Measurements from ENCODE around the gene ZNF205. TPM values are rescaled to one million over a fixed set of nuclear protein-coding genes. Genes with fewer than 3 reads are reported as not detected.

The ZNF205 gene
- total and polyA plus RNA-seq, 2 experiments from 2014 or later: 16.6 to 29.1 TPM

DNA sequence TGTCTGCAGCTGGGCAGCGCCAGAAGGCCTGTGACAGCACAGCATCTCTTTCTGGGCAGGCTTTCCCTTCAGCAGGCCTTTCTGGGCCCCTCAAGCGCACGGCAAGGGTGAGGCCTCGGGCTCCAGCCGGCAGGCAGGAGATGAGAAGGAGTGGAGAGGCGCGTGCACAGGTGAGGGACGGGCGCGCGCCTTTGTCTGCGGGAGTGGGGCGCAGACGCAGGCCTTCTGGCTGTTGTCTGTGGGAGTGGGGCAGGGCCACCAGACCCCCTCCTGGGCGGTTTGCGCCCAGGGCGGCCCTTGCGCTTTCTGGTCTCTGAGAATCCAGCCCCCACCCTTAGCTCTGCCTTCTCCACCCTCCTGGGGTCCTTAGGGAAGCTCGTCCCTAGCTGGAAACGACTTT, 6.5 kb downstream of the ZNF205 start:
- Mint-ChIP-seq H3K36me3 (ENCODE audit: low read depth) (peaks cover 36% of the 10 kb centered on the region), H3K9me3 (peaks cover 2% of the 10 kb centered on the region; the same call in 1 of the 3 replicates), H3K4me1 (peaks cover 11% of the 10 kb centered on the region), H3K4me3 (no peak overlapping the region), H3K27me3 (ENCODE audit: insufficient read depth, low read depth, poor library complexity) (peaks cover 7% of the 10 kb centered on the region), H3K27ac (no peak overlapping the region)
- ATAC-seq (no peak), DNase-seq (ENCODE audit: low spot score) (no peak)
- H3K27me3 ChIP-seq (ENCODE audit: insufficient read depth): no peaks in the 10 kb centered on the region
- H4K20me1 ChIP-seq (replicated peaks; ENCODE audit: insufficient read depth): peaks cover 4% of the 10 kb centered on the region; the same call in 1 of the 2 replicates
- H3K9me2 ChIP-seq (ENCODE audit: insufficient read depth): no peaks in the 10 kb centered on the region
- TF ChIP-seq, protein P1, sequence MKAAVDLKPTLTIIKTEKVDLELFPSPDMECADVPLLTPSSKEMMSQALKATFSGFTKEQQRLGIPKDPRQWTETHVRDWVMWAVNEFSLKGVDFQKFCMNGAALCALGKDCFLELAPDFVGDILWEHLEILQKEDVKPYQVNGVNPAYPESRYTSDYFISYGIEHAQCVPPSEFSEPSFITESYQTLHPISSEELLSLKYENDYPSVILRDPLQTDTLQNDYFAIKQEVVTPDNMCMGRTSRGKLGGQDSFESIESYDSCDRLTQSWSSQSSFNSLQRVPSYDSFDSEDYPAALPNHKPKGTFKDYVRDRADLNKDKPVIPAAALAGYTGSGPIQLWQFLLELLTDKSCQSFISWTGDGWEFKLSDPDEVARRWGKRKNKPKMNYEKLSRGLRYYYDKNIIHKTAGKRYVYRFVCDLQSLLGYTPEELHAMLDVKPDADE (IDR thresholded peaks at IDR 0.05): no peak
- TF ChIP-seq, protein P2, sequence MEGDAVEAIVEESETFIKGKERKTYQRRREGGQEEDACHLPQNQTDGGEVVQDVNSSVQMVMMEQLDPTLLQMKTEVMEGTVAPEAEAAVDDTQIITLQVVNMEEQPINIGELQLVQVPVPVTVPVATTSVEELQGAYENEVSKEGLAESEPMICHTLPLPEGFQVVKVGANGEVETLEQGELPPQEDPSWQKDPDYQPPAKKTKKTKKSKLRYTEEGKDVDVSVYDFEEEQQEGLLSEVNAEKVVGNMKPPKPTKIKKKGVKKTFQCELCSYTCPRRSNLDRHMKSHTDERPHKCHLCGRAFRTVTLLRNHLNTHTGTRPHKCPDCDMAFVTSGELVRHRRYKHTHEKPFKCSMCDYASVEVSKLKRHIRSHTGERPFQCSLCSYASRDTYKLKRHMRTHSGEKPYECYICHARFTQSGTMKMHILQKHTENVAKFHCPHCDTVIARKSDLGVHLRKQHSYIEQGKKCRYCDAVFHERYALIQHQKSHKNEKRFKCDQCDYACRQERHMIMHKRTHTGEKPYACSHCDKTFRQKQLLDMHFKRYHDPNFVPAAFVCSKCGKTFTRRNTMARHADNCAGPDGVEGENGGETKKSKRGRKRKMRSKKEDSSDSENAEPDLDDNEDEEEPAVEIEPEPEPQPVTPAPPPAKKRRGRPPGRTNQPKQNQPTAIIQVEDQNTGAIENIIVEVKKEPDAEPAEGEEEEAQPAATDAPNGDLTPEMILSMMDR (conservative IDR thresholded peaks at IDR 0.05; ENCODE audit: low read depth in 2 of 2): no peak
- TF ChIP-seq STAT1 (IDR thresholded peaks at IDR 0.05; ENCODE audit: unreplicated experiment): no peak
- TF ChIP-seq NANOG (IDR thresholded peaks at IDR 0.05; ENCODE audit: borderline replicate concordance): no peak
- TF ChIP-seq ZNF331 (CRISPR knock-in tag; IDR thresholded peaks at IDR 0.05; ENCODE audit: low read depth): no peak
- no peak for TF ChIP-seq EZH2 (IDR thresholded peaks at IDR 0.05; ENCODE audit: low read depth, unreplicated experiment)
- TF ChIP-seq EZH2phosphoT487 (IDR thresholded peaks at IDR 0.05; ENCODE audit: unreplicated experiment): no peak
- TF ChIP-seq CREB1 (CRISPR knock-in tag; IDR thresholded peaks at IDR 0.05; ENCODE audit: low read depth): no peak
- no peak for TF ChIP-seq POLR2AphosphoS5 (IDR thresholded peaks at IDR 0.05; ENCODE audit: low read depth)
- H3K36me3 ChIP-seq (ENCODE audit: insufficient read depth): peaks cover 9% of the 10 kb centered on the region; the same call in 1 of the 2 replicates
- H3K4me3 ChIP-seq: no peak overlapping the region
- H3K79me2 ChIP-seq (replicated peaks; ENCODE audit: insufficient read depth): peaks cover 8% of the 10 kb centered on the region; the same call in 1 of the 2 replicates
- H2AFZ ChIP-seq: no peak overlapping the region
- H3K4me2 ChIP-seq: no peak overlapping the region
- H3K4me1 ChIP-seq (ENCODE audit: insufficient read depth): peaks cover 4% of the 10 kb centered on the region; the same call in 1 of the 2 replicates
- no peak overlapping the region for H3K27ac ChIP-seq (ENCODE audit: low read depth)
- H3F3A ChIP-seq (replicated peaks; ENCODE audit: low read depth): peaks cover 13% of the 10 kb centered on the region

- Mint-ChIP-seq H3K27me3 (ENCODE audit: insufficient read depth, low read depth, poor library complexity) (peaks cover 6% of the 10 kb centered on the region), H3K36me3 (ENCODE audit: low read depth) (peaks cover 36% of the 10 kb centered on the region), H3K9me3 (peaks cover 2% of the 10 kb centered on the region; the same call in 1 of the 3 replicates), H3K27ac (no peak overlapping the region), H3K4me1 (peaks cover 11% of the 10 kb centered on the region), H3K4me3 (no peak overlapping the region)
- DNase-seq (ENCODE audit: low spot score) (no peak), ATAC-seq (no peak)
- no peak overlapping the region for H3K27ac ChIP-seq (ENCODE audit: low read depth)
- H3K27me3 ChIP-seq (ENCODE audit: insufficient read depth): no peaks in the 10 kb centered on the region
- H3F3A ChIP-seq (replicated peaks; ENCODE audit: low read depth): peaks cover 14% of the 10 kb centered on the region
- H3K4me1 ChIP-seq (ENCODE audit: insufficient read depth): peaks cover 3% of the 10 kb centered on the region; the same call in 1 of the 2 replicates
- peaks cover 9% of the 10 kb centered on the region; the same call in 1 of the 2 replicates for H3K36me3 ChIP-seq (ENCODE audit: insufficient read depth)
- no peak overlapping the region for H3K4me2 ChIP-seq
- no peaks in the 10 kb centered on the region for H3K9me2 ChIP-seq (ENCODE audit: insufficient read depth)
- H3K79me2 ChIP-seq (replicated peaks; ENCODE audit: insufficient read depth): 0 out of 2 replicates have a peak, but pooled peaks cover 6% of the 10 kb centered on the region
- H2AFZ ChIP-seq: no peak overlapping the region
- H3K4me3 ChIP-seq: no peak overlapping the region
- H4K20me1 ChIP-seq (replicated peaks; ENCODE audit: insufficient read depth): peaks cover 4% of the 10 kb centered on the region; the same call in 1 of the 2 replicates
- TF ChIP-seq, protein P3, sequence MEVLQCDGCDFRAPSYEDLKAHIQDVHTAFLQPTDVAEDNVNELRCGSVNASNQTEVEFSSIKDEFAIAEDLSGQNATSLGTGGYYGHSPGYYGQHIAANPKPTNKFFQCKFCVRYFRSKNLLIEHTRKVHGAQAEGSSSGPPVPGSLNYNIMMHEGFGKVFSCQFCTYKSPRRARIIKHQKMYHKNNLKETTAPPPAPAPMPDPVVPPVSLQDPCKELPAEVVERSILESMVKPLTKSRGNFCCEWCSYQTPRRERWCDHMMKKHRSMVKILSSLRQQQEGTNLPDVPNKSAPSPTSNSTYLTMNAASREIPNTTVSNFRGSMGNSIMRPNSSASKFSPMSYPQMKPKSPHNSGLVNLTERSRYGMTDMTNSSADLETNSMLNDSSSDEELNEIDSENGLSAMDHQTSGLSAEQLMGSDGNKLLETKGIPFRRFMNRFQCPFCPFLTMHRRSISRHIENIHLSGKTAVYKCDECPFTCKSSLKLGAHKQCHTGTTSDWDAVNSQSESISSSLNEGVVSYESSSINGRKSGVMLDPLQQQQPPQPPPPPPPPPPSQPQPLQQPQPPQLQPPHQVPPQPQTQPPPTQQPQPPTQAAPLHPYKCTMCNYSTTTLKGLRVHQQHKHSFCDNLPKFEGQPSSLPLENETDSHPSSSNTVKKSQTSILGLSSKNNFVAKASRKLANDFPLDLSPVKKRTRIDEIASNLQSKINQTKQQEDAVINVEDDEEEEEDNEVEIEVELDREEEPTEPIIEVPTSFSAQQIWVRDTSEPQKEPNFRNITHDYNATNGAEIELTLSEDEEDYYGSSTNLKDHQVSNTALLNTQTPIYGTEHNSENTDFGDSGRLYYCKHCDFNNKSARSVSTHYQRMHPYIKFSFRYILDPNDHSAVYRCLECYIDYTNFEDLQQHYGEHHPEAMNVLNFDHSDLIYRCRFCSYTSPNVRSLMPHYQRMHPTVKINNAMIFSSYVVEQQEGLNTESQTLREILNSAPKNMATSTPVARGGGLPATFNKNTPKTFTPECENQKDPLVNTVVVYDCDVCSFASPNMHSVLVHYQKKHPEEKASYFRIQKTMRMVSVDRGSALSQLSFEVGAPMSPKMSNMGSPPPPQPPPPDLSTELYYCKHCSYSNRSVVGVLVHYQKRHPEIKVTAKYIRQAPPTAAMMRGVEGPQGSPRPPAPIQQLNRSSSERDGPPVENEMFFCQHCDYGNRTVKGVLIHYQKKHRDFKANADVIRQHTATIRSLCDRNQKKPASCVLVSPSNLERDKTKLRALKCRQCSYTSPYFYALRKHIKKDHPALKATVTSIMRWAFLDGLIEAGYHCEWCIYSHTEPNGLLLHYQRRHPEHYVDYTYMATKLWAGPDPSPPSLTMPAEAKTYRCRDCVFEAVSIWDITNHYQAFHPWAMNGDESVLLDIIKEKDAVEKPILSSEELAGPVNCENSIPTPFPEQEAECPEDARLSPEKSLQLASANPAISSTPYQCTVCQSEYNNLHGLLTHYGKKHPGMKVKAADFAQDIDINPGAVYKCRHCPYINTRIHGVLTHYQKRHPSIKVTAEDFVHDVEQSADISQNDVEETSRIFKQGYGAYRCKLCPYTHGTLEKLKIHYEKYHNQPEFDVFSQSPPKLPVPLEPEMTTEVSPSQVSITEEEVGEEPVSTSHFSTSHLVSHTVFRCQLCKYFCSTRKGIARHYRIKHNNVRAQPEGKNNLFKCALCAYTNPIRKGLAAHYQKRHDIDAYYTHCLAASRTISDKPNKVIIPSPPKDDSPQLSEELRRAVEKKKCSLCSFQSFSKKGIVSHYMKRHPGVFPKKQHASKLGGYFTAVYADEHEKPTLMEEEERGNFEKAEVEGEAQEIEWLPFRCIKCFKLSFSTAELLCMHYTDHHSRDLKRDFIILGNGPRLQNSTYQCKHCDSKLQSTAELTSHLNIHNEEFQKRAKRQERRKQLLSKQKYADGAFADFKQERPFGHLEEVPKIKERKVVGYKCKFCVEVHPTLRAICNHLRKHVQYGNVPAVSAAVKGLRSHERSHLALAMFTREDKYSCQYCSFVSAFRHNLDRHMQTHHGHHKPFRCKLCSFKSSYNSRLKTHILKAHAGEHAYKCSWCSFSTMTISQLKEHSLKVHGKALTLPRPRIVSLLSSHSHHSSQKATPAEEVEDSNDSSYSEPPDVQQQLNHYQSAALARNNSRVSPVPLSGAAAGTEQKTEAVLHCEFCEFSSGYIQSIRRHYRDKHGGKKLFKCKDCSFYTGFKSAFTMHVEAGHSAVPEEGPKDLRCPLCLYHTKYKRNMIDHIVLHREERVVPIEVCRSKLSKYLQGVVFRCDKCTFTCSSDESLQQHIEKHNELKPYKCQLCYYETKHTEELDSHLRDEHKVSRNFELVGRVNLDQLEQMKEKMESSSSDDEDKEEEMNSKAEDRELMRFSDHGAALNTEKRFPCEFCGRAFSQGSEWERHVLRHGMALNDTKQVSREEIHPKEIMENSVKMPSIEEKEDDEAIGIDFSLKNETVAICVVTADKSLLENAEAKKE (CRISPR knock-in tag; IDR thresholded peaks at IDR 0.05): no peak
- TF ChIP-seq CREB1 (CRISPR knock-in tag; IDR thresholded peaks at IDR 0.05; ENCODE audit: low read depth): no peak
- TF ChIP-seq, protein P1 (IDR thresholded peaks at IDR 0.05): no peak
- TF ChIP-seq ZNF114 (CRISPR knock-in tag; IDR thresholded peaks at IDR 0.05): no peak
- no peak for TF ChIP-seq POLR2AphosphoS5 (IDR thresholded peaks at IDR 0.05; ENCODE audit: low read depth)
- no peak for TF ChIP-seq ZNF331 (CRISPR knock-in tag; IDR thresholded peaks at IDR 0.05; ENCODE audit: low read depth)
- no peak for TF ChIP-seq NANOG (IDR thresholded peaks at IDR 0.05; ENCODE audit: borderline replicate concordance)
- no peak for TF ChIP-seq EZH2 (IDR thresholded peaks at IDR 0.05; ENCODE audit: low read depth, unreplicated experiment)
Measured at GRCh38 chr16:3119286-3119685, 6.9 kb downstream of the ZNF205 start.
